Memory B cell (primary cell): Measurements from ENCODE around the gene DHDDS.

ENCODE experiments used
- ATAC-seq: fragments of 150-1000 bp; cut with Tn5 transposase; 2 replicates; pipeline ENCODE4 v1.10.0; 2021; ENCODE audit warnings: low read depth, mild to moderate bottlenecking, moderate library complexity
- DNase-seq, 2 donors: peaks; one replicate each; pipeline ENCODE4 v3.0.0; 2022; ENCODE audit warnings: low spot score in 2 of 2
- H3K27ac Mint-ChIP-seq: one replicate; pipeline ENCODE4 v1.8.0; 2022; ENCODE audit warnings: mild to moderate bottlenecking, moderate library complexity, mixed read lengths
- H3K27me3 Mint-ChIP-seq: one replicate; pipeline ENCODE4 v1.8.0; 2022; ENCODE audit warnings: mixed read lengths
- H3K36me3 Mint-ChIP-seq: one replicate; pipeline ENCODE4 v1.8.0; 2022; ENCODE audit warnings: mild to moderate bottlenecking, mixed read lengths
- H3K4me1 Mint-ChIP-seq: one replicate; pipeline ENCODE4 v1.8.0; 2022; ENCODE audit warnings: mixed read lengths
- H3K4me3 Mint-ChIP-seq: one replicate; pipeline ENCODE4 v1.8.0; 2022; ENCODE audit warnings: mild to moderate bottlenecking, moderate library complexity, mixed read lengths
- H3K9me3 Mint-ChIP-seq: one replicate; pipeline ENCODE4 v1.8.0; 2022; ENCODE audit warnings: mixed read lengths

The DHDDS gene

GRCh38 chr1:26409191-26409807 lies 22.8 kb upstream of the DHDDS start:
- no peak for DNase-seq
- Mint-ChIP-seq H3K4me1 (peaks cover 10% of the 10 kb centered on the region), H3K27me3 (peaks cover 36% of the 10 kb centered on the region), H3K9me3 (no peaks in the 10 kb centered on the region), H3K36me3 (no peaks in the 10 kb centered on the region), H3K27ac (peak overlapping the region; percentile 47), H3K4me3 (peak overlapping the region; percentile 14)
- ATAC-seq, result no peak

GRCh38 chr1:26410706-26411623 lies 21.2 kb upstream of the DHDDS start, which contains the start of gene LIN28A:
Gene LIN28A, plus strand, starts transcription at chr1:26410817. Its CDS starts 75 bp downstream, at chr1:26410892.
- no peaks in the 10 kb centered on the region for H3K9me3 Mint-ChIP-seq
- no peak within 1 kb of the TSS for H3K27ac Mint-ChIP-seq
- ATAC-seq (no peak), DNase-seq (no peak)
- H3K36me3 Mint-ChIP-seq, result no peaks in the 10 kb centered on the region
- H3K27me3 Mint-ChIP-seq, result peaks cover 38% of the 10 kb centered on the region
- H3K4me1 Mint-ChIP-seq, result peaks cover 10% of the 10 kb centered on the region
- no peak within 1 kb of the TSS for H3K4me3 Mint-ChIP-seq

GRCh38 chr1:26411624-26412074 lies 20.5 kb upstream of the DHDDS start:
- DNase-seq (no peak), ATAC-seq (no peak)
- no peak overlapping the region for H3K4me3 Mint-ChIP-seq
- H3K36me3 Mint-ChIP-seq, result no peaks in the 10 kb centered on the region
- peaks cover 10% of the 10 kb centered on the region for H3K4me1 Mint-ChIP-seq
- no peak overlapping the region for H3K27ac Mint-ChIP-seq
- no peaks in the 10 kb centered on the region for H3K9me3 Mint-ChIP-seq
- peaks cover 38% of the 10 kb centered on the region for H3K27me3 Mint-ChIP-seq

GRCh38 chr1:26412180-26412840 lies 19.8 kb upstream of the DHDDS start:
- Mint-ChIP-seq H3K27ac (no peak overlapping the region), H3K27me3 (peaks cover 38% of the 10 kb centered on the region), H3K4me3 (no peak overlapping the region), H3K9me3 (no peaks in the 10 kb centered on the region), H3K36me3 (no peaks in the 10 kb centered on the region), H3K4me1 (peaks cover 10% of the 10 kb centered on the region)
- ATAC-seq, result no peak
- no peak for DNase-seq

- Mint-ChIP-seq H3K4me1 (peaks cover 10% of the 10 kb centered on the region), H3K4me3 (no peak overlapping the region), H3K36me3 (no peaks in the 10 kb centered on the region), H3K27me3 (peaks cover 36% of the 10 kb centered on the region), H3K9me3 (no peaks in the 10 kb centered on the region), H3K27ac (no peak overlapping the region)
- ATAC-seq, result no peak
- DNase-seq, result no peak
Measured at GRCh38 chr1:26413031-26413430, 19.1 kb upstream of the DHDDS start.

- Mint-ChIP-seq H3K9me3 (no peaks in the 10 kb centered on the region), H3K4me3 (no peak overlapping the region), H3K4me1 (no peaks in the 10 kb centered on the region), H3K27ac (no peak overlapping the region), H3K36me3 (no peaks in the 10 kb centered on the region), H3K27me3 (peaks cover 18% of the 10 kb centered on the region)
- DNase-seq (peak; percentile 83 to 86), ATAC-seq (peak; percentile 100)
Measured at GRCh38 chr1:26417111-26417759, 14.9 kb upstream of the DHDDS start.

GRCh38 chr1:26418865-26419349 lies 13.2 kb upstream of the DHDDS start:
- H3K36me3 Mint-ChIP-seq, result no peaks in the 10 kb centered on the region
- DNase-seq, result no peak
- H3K4me1 Mint-ChIP-seq, result no peaks in the 10 kb centered on the region
- H3K9me3 Mint-ChIP-seq, result no peaks in the 10 kb centered on the region
- peaks cover 6% of the 10 kb centered on the region for H3K27me3 Mint-ChIP-seq
- no peak overlapping the region for H3K27ac Mint-ChIP-seq
- ATAC-seq, result no peak
- no peak overlapping the region for H3K4me3 Mint-ChIP-seq

- H3K27ac Mint-ChIP-seq, result no peak overlapping the region
- no peaks in the 10 kb centered on the region for H3K9me3 Mint-ChIP-seq
- H3K27me3 Mint-ChIP-seq, result peaks cover 4% of the 10 kb centered on the region
- no peak overlapping the region for H3K4me3 Mint-ChIP-seq
- no peaks in the 10 kb centered on the region for H3K36me3 Mint-ChIP-seq
- no peak for DNase-seq
- no peaks in the 10 kb centered on the region for H3K4me1 Mint-ChIP-seq
- ATAC-seq, result no peak
Measured at GRCh38 chr1:26419494-26419893, 12.6 kb upstream of the DHDDS start.

GRCh38 chr1:26429721-26430120 lies 2.4 kb upstream of the DHDDS start:
- H3K27ac Mint-ChIP-seq, result no peak overlapping the region
- ATAC-seq, result no peak
- DNase-seq, result no peak
- H3K9me3 Mint-ChIP-seq, result no peaks in the 10 kb centered on the region
- peaks cover 3% of the 10 kb centered on the region for H3K27me3 Mint-ChIP-seq
- no peak overlapping the region for H3K4me3 Mint-ChIP-seq
- peaks cover 12% of the 10 kb centered on the region for H3K4me1 Mint-ChIP-seq
- peaks cover 6% of the 10 kb centered on the region for H3K36me3 Mint-ChIP-seq

- Mint-ChIP-seq H3K36me3 (peaks cover 6% of the 10 kb centered on the region), H3K4me1 (peaks cover 12% of the 10 kb centered on the region), H3K27ac (peak overlapping the region; percentile 94), H3K9me3 (no peaks in the 10 kb centered on the region), H3K27me3 (no peaks in the 10 kb centered on the region), H3K4me3 (peak overlapping the region; percentile 92)
- ATAC-seq (no peak), DNase-seq (no peak)
Measured at GRCh38 chr1:26432793-26433192, 672 bp downstream of the DHDDS start.

GRCh38 chr1:26434161-26434752 lies 2.1 kb downstream of the DHDDS start:
- H3K4me3 Mint-ChIP-seq, result no peak overlapping the region
- DNase-seq, result no peak
- no peaks in the 10 kb centered on the region for H3K27me3 Mint-ChIP-seq
- peaks cover 12% of the 10 kb centered on the region for H3K4me1 Mint-ChIP-seq
- peaks cover 12% of the 10 kb centered on the region for H3K36me3 Mint-ChIP-seq
- H3K9me3 Mint-ChIP-seq, result no peaks in the 10 kb centered on the region
- ATAC-seq, result no peak
- peak overlapping the region; percentile 8 for H3K27ac Mint-ChIP-seq

- Mint-ChIP-seq H3K4me3 (no peak overlapping the region), H3K9me3 (no peaks in the 10 kb centered on the region), H3K27ac (no peak overlapping the region), H3K27me3 (no peaks in the 10 kb centered on the region), H3K36me3 (peaks cover 18% of the 10 kb centered on the region), H3K4me1 (peaks cover 7% of the 10 kb centered on the region)
- DNase-seq (no peak), ATAC-seq (no peak)
Measured at GRCh38 chr1:26438041-26438440, 5.9 kb downstream of the DHDDS start.

GRCh38 chr1:26440259-26440658 lies 8.1 kb downstream of the DHDDS start:
- ATAC-seq, result no peak
- H3K27me3 Mint-ChIP-seq, result no peaks in the 10 kb centered on the region
- DNase-seq, result no peak
- no peaks in the 10 kb centered on the region for H3K9me3 Mint-ChIP-seq
- peaks cover 2% of the 10 kb centered on the region for H3K4me1 Mint-ChIP-seq
- no peak overlapping the region for H3K4me3 Mint-ChIP-seq
- peaks cover 28% of the 10 kb centered on the region for H3K36me3 Mint-ChIP-seq
- H3K27ac Mint-ChIP-seq, result no peak overlapping the region
